GM21447 (cell line): ENCODE results near the gene SLC6A18.
"Not testable (repeated sequence)": the region's sequence is repeated elsewhere in the genome, so short reads cannot be mapped to it uniquely, and the experiment has no call there.

Experiments
- ATAC-seq: cut with Tn5 transposase; IDR thresholded peaks from one replicate; pipeline ENCODE4 v1.9.1; 2021; ENCODE audit not compliant: unreplicated experiment

SLC6A18 gene

GRCh38 chr5:1284336-1284970, 59.3 kb downstream of the SLC6A18 start:
- ATAC-seq = not testable (repeated sequence)

DNA sequence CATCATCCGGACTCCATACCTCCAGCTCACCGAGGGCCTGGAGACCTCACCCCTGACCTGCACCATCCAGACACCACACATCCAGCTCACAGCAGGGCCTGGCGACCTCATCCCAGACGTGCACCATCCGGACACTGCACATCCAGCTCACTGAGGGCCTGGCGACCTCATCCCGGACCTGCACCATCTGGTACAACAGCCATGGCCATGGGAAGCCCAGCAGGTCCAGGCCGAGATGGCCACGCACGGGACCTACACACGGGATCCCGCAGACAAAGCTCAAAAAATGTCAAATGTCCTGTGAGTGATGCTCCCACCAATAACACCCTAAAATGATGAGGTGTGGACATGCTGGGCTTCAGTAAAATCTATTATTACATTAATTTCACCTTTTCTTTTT, 60.0 kb downstream of the SLC6A18 start:
- ATAC-seq = no peak

DNA sequence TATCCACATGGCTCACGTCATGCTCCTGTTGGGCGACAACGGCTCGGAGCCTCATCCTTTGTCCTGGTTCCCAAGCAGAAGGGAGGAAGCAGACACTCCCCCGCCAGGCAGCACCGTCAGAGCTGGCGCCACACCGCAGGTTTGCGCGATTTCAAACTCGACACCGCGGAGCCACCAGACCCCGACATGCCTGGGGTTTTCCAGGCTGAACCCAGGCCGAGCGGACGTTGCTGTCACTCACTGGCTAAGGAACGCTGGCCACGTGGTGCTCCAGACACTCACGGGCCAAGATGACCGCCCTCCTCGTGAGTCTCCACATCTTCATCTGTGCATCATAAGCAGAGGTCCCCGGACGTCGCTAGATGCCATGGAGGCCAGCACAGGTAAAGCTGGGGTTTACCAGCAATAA, 60.7 kb downstream of the SLC6A18 start:
- ATAC-seq = no peak

DNA sequence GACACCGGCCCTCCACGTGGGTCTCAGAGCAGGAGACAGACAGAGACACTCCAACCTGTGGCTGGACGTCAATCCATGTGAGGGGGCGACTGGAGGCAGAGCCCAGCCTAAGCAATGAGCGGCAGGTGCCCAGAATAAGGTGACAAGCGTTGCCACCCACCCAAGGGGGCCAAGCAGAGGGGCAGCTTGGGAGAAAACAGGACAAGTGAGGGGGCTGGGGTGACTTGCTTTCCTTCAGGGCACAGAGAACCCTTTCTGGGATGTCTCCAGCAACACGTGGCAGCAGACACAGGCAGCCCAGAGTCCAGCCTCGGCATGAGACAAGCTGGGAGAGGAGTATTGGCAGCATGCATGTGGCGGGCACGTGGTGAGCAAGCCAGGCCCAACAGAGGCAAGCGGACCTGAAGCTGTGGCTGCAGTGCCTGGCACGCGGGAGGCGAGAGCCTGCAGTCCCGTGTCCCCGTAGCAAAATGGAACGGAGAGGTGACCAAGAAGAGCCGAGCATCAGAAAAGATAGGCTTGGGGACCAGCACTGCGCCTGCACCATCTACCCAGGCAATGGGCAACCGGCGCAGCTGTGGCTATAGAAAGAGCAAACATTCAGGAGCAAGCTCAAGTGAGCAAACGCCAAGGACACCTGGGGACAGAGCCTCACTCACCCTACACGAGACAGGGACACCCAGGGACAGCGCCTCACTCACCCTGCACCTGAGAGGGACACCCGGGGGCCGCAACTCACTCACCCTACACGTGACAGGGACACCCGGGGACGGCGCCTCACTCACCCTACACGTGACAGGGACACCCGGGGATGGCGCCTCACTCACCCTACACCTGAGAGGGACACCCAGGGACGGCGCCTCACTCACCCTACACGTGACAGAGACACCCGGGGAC, 63.5 kb downstream of the SLC6A18 start:
- ATAC-seq = no peak

GRCh38 chr5:1289559-1289958, 64.4 kb downstream of the SLC6A18 start:
- not testable (repeated sequence) for ATAC-seq

- not testable (repeated sequence) for ATAC-seq
Measured at GRCh38 chr5:1290956-1291355, 65.8 kb downstream of the SLC6A18 start.

DNA sequence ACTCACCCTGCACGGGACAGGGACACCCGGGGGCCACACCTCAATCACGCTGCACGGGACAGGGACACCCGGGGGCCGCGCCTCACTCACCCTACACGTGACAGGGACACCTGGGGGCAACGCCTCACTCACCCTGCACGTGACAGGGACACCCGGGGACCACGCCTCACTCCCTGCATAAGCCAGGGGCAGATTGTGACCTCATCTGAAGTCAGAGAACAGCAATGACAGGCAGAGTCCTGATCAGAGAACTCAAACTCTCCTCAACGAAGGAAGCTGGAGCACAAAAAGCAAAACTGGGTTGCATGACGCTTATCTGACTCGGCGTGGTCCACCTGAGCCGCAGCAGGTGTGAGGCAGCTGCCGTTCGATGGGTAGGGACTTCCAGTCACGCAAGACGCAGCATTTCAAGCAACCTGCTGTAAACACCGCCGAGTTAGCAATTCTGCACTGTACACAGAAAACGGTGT, 66.5 kb downstream of the SLC6A18 start:
- no peak for ATAC-seq

- no peak for ATAC-seq
Measured at GRCh38 chr5:1292139-1292538, 67.0 kb downstream of the SLC6A18 start.

- no peak for ATAC-seq
Measured at GRCh38 chr5:1292846-1293415, 67.8 kb downstream of the SLC6A18 start.

- ATAC-seq = no peak
Measured at GRCh38 chr5:1293416-1294205, 68.4 kb downstream of the SLC6A18 start.

GRCh38 chr5:1294206-1294834, 69.1 kb downstream of the SLC6A18 start:
- ATAC-seq = no peak

DNA sequence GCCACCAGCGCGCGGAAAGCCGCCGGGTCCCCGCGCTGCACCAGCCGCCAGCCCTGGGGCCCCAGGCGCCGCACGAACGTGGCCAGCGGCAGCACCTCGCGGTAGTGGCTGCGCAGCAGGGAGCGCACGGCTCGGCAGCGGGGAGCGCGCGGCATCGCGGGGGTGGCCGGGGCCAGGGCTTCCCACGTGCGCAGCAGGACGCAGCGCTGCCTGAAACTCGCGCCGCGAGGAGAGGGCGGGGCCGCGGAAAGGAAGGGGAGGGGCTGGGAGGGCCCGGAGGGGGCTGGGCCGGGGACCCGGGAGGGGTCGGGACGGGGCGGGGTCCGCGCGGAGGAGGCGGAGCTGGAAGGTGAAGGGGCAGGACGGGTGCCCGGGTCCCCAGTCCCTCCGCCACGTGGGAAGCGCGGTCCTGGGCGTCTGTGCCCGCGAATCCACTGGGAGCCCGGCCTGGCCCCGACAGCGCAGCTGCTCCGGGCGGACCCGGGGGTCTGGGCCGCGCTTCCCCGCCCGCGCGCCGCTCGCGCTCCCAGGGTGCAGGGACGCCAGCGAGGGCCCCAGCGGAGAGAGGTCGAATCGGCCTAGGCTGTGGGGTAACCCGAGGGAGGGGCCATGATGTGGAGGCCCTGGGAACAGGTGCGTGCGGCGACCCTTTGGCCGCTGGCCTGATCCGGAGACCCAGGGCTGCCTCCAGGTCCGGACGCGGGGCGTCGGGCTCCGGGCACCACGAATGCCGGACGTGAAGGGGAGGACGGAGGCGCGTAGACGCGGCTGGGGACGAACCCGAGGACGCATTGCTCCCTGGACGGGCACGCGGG, 69.9 kb downstream of the SLC6A18 start, which contains the start of gene TERT:
Gene TERT, minus strand, starts transcription at position 234 of the 815 bp plus-strand sequence. Its CDS starts 79 bp downstream, at position 155.
- no peak for ATAC-seq

- no peak for ATAC-seq
Measured at GRCh38 chr5:1295650-1296037, 70.5 kb downstream of the SLC6A18 start.
